K562 (cell line): ENCODE results near the gene BRAF. TPM values are rescaled to one million over a fixed set of nuclear protein-coding genes. Genes with fewer than 3 reads are reported as not detected.

Experiments
- ARID2 ChIP-seq: fragments of 450-650 bp; IDR thresholded peaks from 2 replicates; pipeline ENCODE4 v1.6.1; 2017; ENCODE audit warnings: antibody characterized with exemption, mild to moderate bottlenecking
- BCOR ChIP-seq: fragments of 450-650 bp; IDR thresholded peaks from 2 replicates; pipeline ENCODE4 v1.6.1; 2016
- CHD2 ChIP-seq: IDR thresholded peaks from 2 replicates; pipeline ENCODE4 v1.6.1; 2011; ENCODE audit warnings: low read depth, low read length
- HDAC3 ChIP-seq: fragments of 450-650 bp; IDR thresholded peaks from 2 replicates; pipeline ENCODE4 v1.6.1; 2018; ENCODE audit warnings: borderline replicate concordance, mild to moderate bottlenecking, moderate library complexity; ENCODE audit not compliant: partially characterized antibody
- JUND ChIP-seq, 2 experiments: IDR thresholded peaks; 2 replicates in 1 of 2; 3 replicates in 1 of 2; pipeline ENCODE4 v1.6.1; 2011; ENCODE audit warnings: borderline replicate concordance in 2 of 2, low read depth in 2 of 2, low read length in 2 of 2, improper control_type of control experiment in 1 of 2, missing biosample characterization in 1 of 2, missing genetic modification characterization in 1 of 2, missing genetic modification reagents in 1 of 2
- MCM2 ChIP-seq: fragments of 450-650 bp; IDR thresholded peaks from 2 replicates; pipeline ENCODE4 v1.6.1; 2017; ENCODE audit warnings: low read depth, mild to moderate bottlenecking
- MEIS2 ChIP-seq: fragments of 450-650 bp; IDR thresholded peaks from 2 replicates; pipeline ENCODE4 v1.6.1; 2014; ENCODE audit warnings: mild to moderate bottlenecking; ENCODE audit not compliant: partially characterized antibody
- MYBL2 ChIP-seq, 2 experiments: fragments of 450-650 bp in 1 of 2; sonication (generic) in 1 of 2; formaldehyde crosslinking in 1 of 2; IDR thresholded peaks; 2 replicates each; pipeline versions ENCODE4 v1.6.1 to v1.8.1; 2017 to 2022; ENCODE audit warnings: borderline replicate concordance in 1 of 2, inconsistent platforms in 1 of 2, low read depth in 1 of 2, mild to moderate bottlenecking in 1 of 2, missing genetic modification reagents in 1 of 2, moderate library complexity in 1 of 2
- PHF21A ChIP-seq: fragments of 450-650 bp; IDR thresholded peaks from 2 replicates; pipeline ENCODE4 v1.6.1; 2017; ENCODE audit warnings: low read depth, borderline replicate concordance
- PHF8 ChIP-seq: fragments of 200-600 bp; sonication (generic); IDR thresholded peaks from 2 replicates; pipeline ENCODE4 v1.6.1; 2012; ENCODE audit warnings: mixed run types, mild to moderate bottlenecking, inconsistent platforms, low read length, moderate library complexity, borderline replicate concordance
- TBL1XR1 ChIP-seq, 2 experiments: IDR thresholded peaks; 2 replicates each; pipeline ENCODE4 v1.6.1; 2012; ENCODE audit warnings: improper control_type of control experiment in 2 of 2, low read length in 2 of 2, mild to moderate bottlenecking in 1 of 2
- ZNF212 ChIP-seq: fragments of 450-650 bp; formaldehyde crosslinking; IDR thresholded peaks from 2 replicates; pipeline ENCODE4 v1.4.0; 2020; ENCODE audit warnings: mild to moderate bottlenecking
- ZNF717 ChIP-seq: fragments of 250-450 bp; sonication (Bioruptor Pico); IDR thresholded peaks from 2 replicates; pipeline ENCODE4 v1.5.0; 2021
- polyA plus RNA-seq, 8 experiments: library from polyadenylated mRNA; depleted of rRNA in 4 of 8; stranded (reverse) in 5 of 8; unstranded in 3 of 8; fragments of >200 nt; fragmentation: Nextera tagmentation in 2 of 8; fragmentation: Illumina TruSeq in 1 of 8; extraction: Ambion mirVana in 2 of 8; extraction: Trizol in 1 of 8; gene quantifications; 2 replicates each; pipeline versions ENCODE4 v1.2.1 to v1.2.3, GENCODE V29; 2011 to 2014; ENCODE audit warnings: inconsistent platforms in 1 of 8, missing spikeins in 1 of 8
- total RNA-seq, 7 experiments: library from RNA; depleted of rRNA in 6 of 7; stranded (reverse); fragments of >200 nt in 6 of 7; fragmentation: Illumina TruSeq in 2 of 7; extraction: Trizol in 2 of 7; gene quantifications; 2 replicates each; pipeline versions ENCODE4 v1.2.1 to v1.2.3, GENCODE V29; 2011 to 2021; ENCODE audit warnings: low replicate concordance in 1 of 7
- TF ChIP-seq, protein P1 (sequence below): sonication (generic); formaldehyde crosslinking; IDR thresholded peaks from 2 replicates; pipeline ENCODE4 v1.8.0; 2022; ENCODE audit warnings: mild to moderate bottlenecking, missing genetic modification reagents, borderline replicate concordance
- TF ChIP-seq, protein P2 (sequence below): sonication (generic); formaldehyde crosslinking; IDR thresholded peaks from 2 replicates; pipeline ENCODE4 v1.8.0; 2022; ENCODE audit warnings: missing genetic modification reagents, mild to moderate bottlenecking, borderline replicate concordance
- TF ChIP-seq, protein P3 (sequence below): IDR thresholded peaks from 2 replicates; pipeline ENCODE4 v1.6.1; 2012; ENCODE audit warnings: low read depth, low read length, improper control_type of control experiment, borderline replicate concordance
- TF ChIP-seq, protein P4 (sequence below): fragments of 250-450 bp; sonication (Bioruptor Pico); IDR thresholded peaks from 2 replicates; pipeline ENCODE4 v1.8.0; 2021; ENCODE audit warnings: mild to moderate bottlenecking, moderate library complexity

Gene BRAF
- total and polyA plus RNA-seq, 9 of the 15 experiments (the other 6 are each of a cell fraction or from before 2014, with no cell fraction given): 3.6 to 38.3 (median 21.9) TPM

DNA sequence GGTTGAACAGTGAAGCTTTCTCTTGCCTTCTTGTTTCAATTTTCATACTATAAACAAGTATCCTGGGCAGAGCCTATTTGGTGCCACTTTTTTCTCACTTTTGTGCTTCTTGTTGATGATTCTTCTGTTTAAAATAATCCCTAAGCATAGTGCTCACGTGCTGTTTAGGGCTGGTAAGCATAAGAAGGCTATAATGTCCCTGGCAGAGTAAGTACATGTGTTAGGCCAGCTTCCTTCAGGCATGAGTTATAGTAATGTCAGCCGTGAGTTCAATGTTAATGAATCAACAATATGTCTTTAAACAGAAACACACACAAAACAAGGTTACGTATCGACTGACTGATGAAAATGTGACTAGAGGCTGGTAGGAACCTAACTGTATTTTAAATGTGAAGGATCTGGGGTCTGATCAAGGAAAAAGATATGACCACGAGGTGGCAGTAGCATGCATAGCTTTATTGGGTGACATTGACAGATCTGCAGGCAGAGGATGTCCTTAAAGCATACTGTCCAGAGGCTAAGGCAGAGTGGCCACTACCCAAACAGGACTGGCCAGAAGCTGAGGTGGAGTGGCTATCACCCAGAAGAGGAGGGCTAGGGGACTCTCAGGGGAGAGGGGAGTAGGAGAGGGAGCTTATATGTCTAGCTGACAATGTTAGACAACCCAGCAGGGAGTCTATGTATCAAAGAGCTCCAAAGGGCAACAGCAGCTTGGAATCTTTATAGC lies 113.7 kb downstream of the BRAF start (continued):
- TF ChIP-seq, protein P1, sequence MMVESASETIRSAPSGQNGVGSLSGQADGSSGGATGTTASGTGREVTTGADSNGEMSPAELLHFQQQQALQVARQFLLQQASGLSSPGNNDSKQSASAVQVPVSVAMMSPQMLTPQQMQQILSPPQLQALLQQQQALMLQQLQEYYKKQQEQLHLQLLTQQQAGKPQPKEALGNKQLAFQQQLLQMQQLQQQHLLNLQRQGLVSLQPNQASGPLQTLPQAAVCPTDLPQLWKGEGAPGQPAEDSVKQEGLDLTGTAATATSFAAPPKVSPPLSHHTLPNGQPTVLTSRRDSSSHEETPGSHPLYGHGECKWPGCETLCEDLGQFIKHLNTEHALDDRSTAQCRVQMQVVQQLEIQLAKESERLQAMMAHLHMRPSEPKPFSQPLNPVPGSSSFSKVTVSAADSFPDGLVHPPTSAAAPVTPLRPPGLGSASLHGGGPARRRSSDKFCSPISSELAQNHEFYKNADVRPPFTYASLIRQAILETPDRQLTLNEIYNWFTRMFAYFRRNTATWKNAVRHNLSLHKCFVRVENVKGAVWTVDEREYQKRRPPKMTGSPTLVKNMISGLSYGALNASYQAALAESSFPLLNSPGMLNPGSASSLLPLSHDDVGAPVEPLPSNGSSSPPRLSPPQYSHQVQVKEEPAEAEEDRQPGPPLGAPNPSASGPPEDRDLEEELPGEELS: peak; percentile 48; the same call in 1 of the 2 replicates
- TF ChIP-seq ZNF717 (CRISPR knock-in tag): no peak
- peak in 1 of 2 experiments; percentile 36; a peak in 1 of 4 replicates for TF ChIP-seq TBL1XR1 (IDR thresholded peaks at IDR 0.05; ENCODE audit: low read length in 2 of 2)
- TF ChIP-seq PHF21A: no peak
- no peak for TF ChIP-seq PHF8
- TF ChIP-seq, protein P2, sequence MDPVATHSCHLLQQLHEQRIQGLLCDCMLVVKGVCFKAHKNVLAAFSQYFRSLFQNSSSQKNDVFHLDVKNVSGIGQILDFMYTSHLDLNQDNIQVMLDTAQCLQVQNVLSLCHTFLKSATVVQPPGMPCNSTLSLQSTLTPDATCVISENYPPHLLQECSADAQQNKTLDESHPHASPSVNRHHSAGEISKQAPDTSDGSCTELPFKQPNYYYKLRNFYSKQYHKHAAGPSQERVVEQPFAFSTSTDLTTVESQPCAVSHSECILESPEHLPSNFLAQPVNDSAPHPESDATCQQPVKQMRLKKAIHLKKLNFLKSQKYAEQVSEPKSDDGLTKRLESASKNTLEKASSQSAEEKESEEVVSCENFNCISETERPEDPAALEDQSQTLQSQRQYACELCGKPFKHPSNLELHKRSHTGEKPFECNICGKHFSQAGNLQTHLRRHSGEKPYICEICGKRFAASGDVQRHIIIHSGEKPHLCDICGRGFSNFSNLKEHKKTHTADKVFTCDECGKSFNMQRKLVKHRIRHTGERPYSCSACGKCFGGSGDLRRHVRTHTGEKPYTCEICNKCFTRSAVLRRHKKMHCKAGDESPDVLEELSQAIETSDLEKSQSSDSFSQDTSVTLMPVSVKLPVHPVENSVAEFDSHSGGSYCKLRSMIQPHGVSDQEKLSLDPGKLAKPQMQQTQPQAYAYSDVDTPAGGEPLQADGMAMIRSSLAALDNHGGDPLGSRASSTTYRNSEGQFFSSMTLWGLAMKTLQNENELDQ (CRISPR knock-in tag): no peak
- TF ChIP-seq, protein P3, sequence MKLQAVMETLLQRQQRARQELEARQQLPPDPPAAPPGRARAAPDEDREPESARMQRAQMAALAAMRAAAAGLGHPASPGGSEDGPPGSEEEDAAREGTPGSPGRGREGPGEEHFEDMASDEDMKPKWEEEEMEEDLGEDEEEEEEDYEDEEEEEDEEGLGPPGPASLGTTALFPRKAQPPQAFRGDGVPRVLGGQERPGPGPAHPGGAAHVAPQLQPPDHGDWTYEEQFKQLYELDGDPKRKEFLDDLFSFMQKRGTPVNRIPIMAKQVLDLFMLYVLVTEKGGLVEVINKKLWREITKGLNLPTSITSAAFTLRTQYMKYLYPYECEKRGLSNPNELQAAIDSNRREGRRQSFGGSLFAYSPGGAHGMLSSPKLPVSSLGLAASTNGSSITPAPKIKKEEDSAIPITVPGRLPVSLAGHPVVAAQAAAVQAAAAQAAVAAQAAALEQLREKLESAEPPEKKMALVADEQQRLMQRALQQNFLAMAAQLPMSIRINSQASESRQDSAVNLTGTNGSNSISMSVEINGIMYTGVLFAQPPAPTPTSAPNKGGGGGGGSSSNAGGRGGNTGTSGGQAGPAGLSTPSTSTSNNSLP: peak; percentile 91
- TF ChIP-seq JUND (IDR thresholded peaks at IDR 0.05; ENCODE audit: borderline replicate concordance, low read depth, low read length): 0 out of 2 replicates have a peak, but pooled peaks have one; percentile 38
- no peak for TF ChIP-seq JUND (tag; IDR thresholded peaks at IDR 0.05; ENCODE audit: borderline replicate concordance, low read depth, low read length)
- no peak for TF ChIP-seq ARID2
- TF ChIP-seq MCM2: no peak
- TF ChIP-seq, protein P4, sequence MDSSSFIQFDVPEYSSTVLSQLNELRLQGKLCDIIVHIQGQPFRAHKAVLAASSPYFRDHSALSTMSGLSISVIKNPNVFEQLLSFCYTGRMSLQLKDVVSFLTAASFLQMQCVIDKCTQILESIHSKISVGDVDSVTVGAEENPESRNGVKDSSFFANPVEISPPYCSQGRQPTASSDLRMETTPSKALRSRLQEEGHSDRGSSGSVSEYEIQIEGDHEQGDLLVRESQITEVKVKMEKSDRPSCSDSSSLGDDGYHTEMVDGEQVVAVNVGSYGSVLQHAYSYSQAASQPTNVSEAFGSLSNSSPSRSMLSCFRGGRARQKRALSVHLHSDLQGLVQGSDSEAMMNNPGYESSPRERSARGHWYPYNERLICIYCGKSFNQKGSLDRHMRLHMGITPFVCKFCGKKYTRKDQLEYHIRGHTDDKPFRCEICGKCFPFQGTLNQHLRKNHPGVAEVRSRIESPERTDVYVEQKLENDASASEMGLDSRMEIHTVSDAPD (CRISPR knock-in tag): no peak
- no peak for TF ChIP-seq BCOR
- no peak for TF ChIP-seq MYBL2 (IDR thresholded peaks at IDR 0.05; ENCODE audit: low read depth)
- TF ChIP-seq MYBL2 (CRISPR knock-in tag; IDR thresholded peaks at IDR 0.05; ENCODE audit: borderline replicate concordance): no peak
- TF ChIP-seq ZNF212 (CRISPR knock-in tag): no peak
- TF ChIP-seq HDAC3: no peak
- peak; percentile 96 for TF ChIP-seq MEIS2
- TF ChIP-seq CHD2: no peak
